Calu3 (cell line): ENCODE measurements around the gene HECTD1. TPM values are rescaled to one million over a fixed set of nuclear protein-coding genes. Genes with fewer than 3 reads are reported as not detected.

Source experiments
- BruUV-seq: library from RNA; stranded (reverse); fragments of 400-500 nt; replicated peaks from 2 replicates; lab custom pipeline; 2021; lab: Mats Ljungman, UMichigan
- CTCF ChIA-PET: fragments of 300-600 bp; sonication (Branson Sonifier 250); formaldehyde crosslinking; loops from one replicate; lab custom pipeline; 2022; ENCODE audit warnings: antibody characterized with exemption; lab: Charles Lee
- DNase-seq: peaks from one replicate; pipeline ENCODE4 v3.0.0; 2022
- H3K27ac Mint-ChIP-seq: one replicate; pipeline ENCODE4 v1.8.0; 2022; ENCODE audit warnings: mixed read lengths; ENCODE audit not compliant: unreplicated experiment
- H3K27me3 Mint-ChIP-seq: one replicate; pipeline ENCODE4 v1.8.0; 2022; ENCODE audit warnings: mixed read lengths; ENCODE audit not compliant: unreplicated experiment
- H3K36me3 Mint-ChIP-seq: one replicate; pipeline ENCODE4 v1.8.0; 2022; ENCODE audit warnings: mild to moderate bottlenecking, moderate library complexity, mixed read lengths; ENCODE audit not compliant: insufficient read depth, unreplicated experiment
- H3K4me1 Mint-ChIP-seq: one replicate; pipeline ENCODE4 v1.8.0; 2022; ENCODE audit warnings: mild to moderate bottlenecking, low read depth, mixed read lengths; ENCODE audit not compliant: unreplicated experiment
- H3K4me3 Mint-ChIP-seq: one replicate; pipeline ENCODE4 v1.8.0; 2022; ENCODE audit warnings: mild to moderate bottlenecking, low read depth, moderate library complexity, mixed read lengths; ENCODE audit not compliant: unreplicated experiment
- H3K9me3 Mint-ChIP-seq: one replicate; pipeline ENCODE4 v1.8.0; 2022; ENCODE audit warnings: low read depth, mixed read lengths; ENCODE audit not compliant: unreplicated experiment
- CTCF ChIP-seq: fragments of 200-600 bp; IDR thresholded peaks from one replicate; pipeline ENCODE4 v1.8.0; 2022; ENCODE audit warnings: antibody characterized with exemption; ENCODE audit not compliant: unreplicated experiment
- intact Hi-C: fragments of 100-400 bp; cut with micrococcal nuclease; formaldehyde crosslinking; loops from one replicate; pipeline ENCODE4 v1.10.0; 2022; ENCODE audit not compliant: unreplicated experiment
- total RNA-seq: library from RNA; stranded (reverse); gene quantifications from 2 replicates; pipeline ENCODE4 v1.2.3, GENCODE V29; 2022

The HECTD1 gene
- total RNA-seq, 1 experiment from 2014 or later, result 98.6 TPM

GRCh38 chr14:31180299-31181051 lies 27.1 kb downstream of the HECTD1 start:
- intact Hi-C loops, result no loop called here
- CTCF ChIA-PET, result interaction anchor here (1.1 kb wide), 1 partner anchor 9 kb away, joined by 3 read pairs; no protein-coding TSS in a partner anchor
- Mint-ChIP-seq H3K9me3 (no peaks in the 10 kb centered on the region), H3K4me3 (no peak overlapping the region), H3K36me3 (peaks cover 11% of the 10 kb centered on the region), H3K27me3 (no peaks in the 10 kb centered on the region), H3K27ac (no peak overlapping the region), H3K4me1 (peaks cover 6% of the 10 kb centered on the region)
- no TSS peak for BruUV-seq
- no peak for TF ChIP-seq CTCF
- DNase-seq, result no peak

- CTCF ChIA-PET, result no interaction called here
- no peak for DNase-seq
- H3K27ac Mint-ChIP-seq, result no peak overlapping the region
These were observed 33.2 kb downstream of the HECTD1 start for GRCh38 chr14:31174433-31174832.

GRCh38 chr14:31173120-31173837 lies 34.3 kb downstream of the HECTD1 start:
- CTCF ChIA-PET, result no interaction called here
- no peaks in the 10 kb centered on the region for H3K9me3 Mint-ChIP-seq
- intact Hi-C loops, result no loop called here
- peaks cover 40% of the 10 kb centered on the region for H3K36me3 Mint-ChIP-seq
- H3K27me3 Mint-ChIP-seq, result no peaks in the 10 kb centered on the region
- DNase-seq, result no peak
- no peak overlapping the region for H3K4me3 Mint-ChIP-seq
- no peak for TF ChIP-seq CTCF
- BruUV-seq, result no TSS peak
- no peaks in the 10 kb centered on the region for H3K4me1 Mint-ChIP-seq
- H3K27ac Mint-ChIP-seq, result no peak overlapping the region

More at GRCh38 chr14:31174433-31174832, 33.2 kb downstream of the HECTD1 start:
- no peak overlapping the region for H3K4me3 Mint-ChIP-seq
- intact Hi-C loops, result no loop called here
- BruUV-seq, result no TSS peak
- H3K36me3 Mint-ChIP-seq, result peaks cover 40% of the 10 kb centered on the region
- H3K9me3 Mint-ChIP-seq, result no peaks in the 10 kb centered on the region
- no peak for TF ChIP-seq CTCF
- no peaks in the 10 kb centered on the region for H3K4me1 Mint-ChIP-seq
- no peaks in the 10 kb centered on the region for H3K27me3 Mint-ChIP-seq

GRCh38 chr14:31172084-31172483 lies 35.5 kb downstream of the HECTD1 start:
- Mint-ChIP-seq H3K4me3 (no peak overlapping the region), H3K27ac (no peak overlapping the region), H3K4me1 (no peaks in the 10 kb centered on the region), H3K27me3 (no peaks in the 10 kb centered on the region), H3K9me3 (no peaks in the 10 kb centered on the region), H3K36me3 (peaks cover 37% of the 10 kb centered on the region)
- DNase-seq, result no peak
- intact Hi-C loops, result no loop called here
- no TSS peak for BruUV-seq
- CTCF ChIA-PET, result no interaction called here
- TF ChIP-seq CTCF, result no peak
